GM18526 (cell line): ENCODE measurements around the gene TEX51.

ENCODE experiments used
- POLR2A ChIP-seq: IDR thresholded peaks from 3 replicates; pipeline ENCODE4 v1.6.1; 2011; ENCODE audit not compliant: insufficient read length; ENCODE audit errors: extremely low read depth

Gene TEX51

DNA sequence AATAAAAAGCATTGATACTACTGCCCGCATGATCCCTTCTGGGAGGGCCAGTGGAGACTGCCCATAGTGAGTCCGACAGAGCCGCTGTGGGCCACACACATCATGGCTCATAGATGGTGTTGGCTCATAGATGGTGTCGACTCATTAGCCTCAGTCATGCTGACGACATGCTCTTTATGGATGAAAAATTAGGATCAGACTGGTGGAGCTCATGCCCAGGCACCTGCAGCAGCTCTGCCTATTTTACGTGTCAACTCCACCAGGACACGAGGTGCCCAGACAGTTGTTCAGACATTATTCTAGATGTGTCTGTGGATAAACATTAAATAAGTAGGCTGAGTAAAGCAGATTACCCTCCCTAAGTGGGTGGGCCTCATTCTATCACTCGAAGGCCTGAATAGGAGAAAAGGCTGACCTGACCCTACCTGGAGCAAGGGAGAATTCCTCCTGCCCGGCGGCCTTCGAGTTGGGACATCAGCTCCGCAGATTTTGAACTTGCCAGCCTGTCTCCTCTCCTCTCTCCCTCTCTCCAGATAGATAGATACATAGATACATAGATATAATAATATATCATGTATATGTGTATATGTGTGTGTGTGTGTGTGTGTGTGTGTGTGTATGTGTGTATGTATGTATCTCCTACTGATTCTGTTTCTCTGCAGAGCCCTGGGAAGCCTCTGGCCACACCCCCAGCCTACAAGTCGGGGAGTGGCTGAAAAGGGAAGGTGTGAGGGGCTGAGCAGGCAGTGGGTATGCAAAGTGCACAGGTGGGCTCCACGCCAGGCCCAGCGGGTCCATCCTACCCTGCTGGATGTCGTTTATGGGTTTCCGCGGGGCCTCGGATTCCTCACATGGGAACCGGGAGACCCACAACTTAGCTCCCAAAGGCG, 13.6 kb upstream of the TEX51 start:
- TF ChIP-seq POLR2A = no peak

DNA sequence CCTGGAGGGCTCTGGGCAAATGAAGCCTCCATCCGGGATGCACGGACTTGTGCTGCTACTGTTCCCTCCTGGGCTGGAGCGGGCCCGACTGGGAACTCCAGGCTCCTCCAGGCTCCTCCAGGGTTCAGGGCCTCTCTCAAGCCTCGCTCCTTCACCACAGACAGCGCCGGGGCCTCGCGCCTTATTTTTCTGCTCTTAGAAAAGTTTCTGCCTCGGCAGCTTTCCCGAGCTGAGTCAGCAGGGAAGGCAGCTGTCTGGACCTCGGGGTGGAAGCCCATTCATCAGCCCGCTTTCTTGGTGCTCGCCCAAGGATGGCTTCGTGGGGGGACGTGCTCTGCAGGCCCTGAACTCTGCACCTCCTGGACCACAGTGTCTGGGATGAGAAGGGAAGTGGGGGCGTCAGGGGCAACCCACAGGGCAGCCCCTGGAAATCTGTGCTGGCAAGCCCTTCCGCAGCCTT, 12.9 kb upstream of the TEX51 start:
- TF ChIP-seq POLR2A = no peak

DNA sequence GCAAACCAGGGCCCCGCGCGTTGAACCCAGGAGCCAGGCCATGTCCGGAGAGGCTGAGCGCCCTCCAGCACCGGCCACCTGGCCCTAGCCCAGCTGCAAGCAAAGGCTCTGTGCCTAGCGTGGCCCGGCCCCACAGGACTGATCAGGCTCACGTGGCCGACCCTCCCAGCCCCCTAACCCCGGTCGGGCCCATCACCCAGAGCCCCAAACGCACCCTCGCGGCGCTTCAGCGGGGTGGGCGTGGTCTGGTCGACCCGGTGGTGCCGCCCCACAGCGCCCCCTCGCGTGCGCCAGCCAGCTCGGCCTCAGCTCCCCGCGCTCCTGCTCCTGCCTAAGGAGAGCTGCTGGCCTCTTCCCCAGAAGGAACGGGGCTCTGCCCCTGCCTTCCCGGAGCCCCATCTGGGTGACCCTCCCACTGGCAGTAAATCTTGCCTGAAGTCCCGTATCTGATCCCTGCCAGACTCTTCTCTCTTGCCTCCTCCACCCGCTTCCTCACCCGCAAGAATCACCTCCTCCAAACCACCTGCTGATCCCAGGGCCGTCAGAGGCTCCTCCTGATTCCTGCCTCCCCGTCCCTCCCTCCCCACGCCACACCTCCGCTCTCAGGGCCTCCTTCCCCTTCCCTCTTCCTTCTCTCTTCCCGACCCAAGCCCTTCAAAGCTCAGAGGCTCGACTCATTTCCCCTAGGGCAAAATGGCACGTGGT, 12.3 kb upstream of the TEX51 start:
- TF ChIP-seq POLR2A = no peak

DNA sequence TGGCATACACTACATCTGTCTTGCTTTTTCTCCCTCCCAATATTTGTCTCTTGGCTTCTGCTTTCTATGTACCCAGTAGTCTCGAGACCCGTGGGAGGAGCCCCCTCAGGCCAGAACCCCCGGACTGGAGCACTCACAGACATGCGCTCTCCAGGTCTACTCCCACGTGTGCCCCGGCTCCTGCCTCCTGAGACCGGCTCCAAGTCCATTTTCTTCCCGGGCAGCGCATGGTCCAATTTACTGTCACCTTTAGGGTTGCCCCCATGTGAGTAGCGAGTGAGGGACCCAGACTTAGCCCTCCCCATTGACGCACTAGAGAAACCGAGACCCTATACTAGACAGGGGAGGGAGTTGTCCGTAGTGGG, 11.8 kb upstream of the TEX51 start:
- no peak for TF ChIP-seq POLR2A

DNA sequence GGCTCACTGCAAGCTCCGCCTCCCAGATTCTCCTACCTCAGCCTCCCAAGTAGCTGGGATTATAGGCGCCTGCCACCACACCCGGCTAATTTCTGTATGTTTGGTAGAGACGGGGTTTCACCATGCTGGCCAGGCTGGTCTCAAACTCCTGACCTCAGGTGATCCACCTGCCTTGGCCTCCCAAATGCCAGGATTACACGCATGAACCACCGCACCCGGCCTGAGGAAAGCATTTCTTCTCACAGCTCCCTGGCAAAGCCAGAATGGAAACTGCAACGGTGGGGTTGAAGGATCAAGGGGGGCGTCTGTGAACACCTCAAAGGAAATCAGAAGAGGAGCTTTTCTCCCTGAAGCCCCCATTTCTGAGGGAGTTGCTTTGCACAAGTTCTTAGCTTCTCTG, 11.2 kb upstream of the TEX51 start:
- TF ChIP-seq POLR2A = no peak

DNA sequence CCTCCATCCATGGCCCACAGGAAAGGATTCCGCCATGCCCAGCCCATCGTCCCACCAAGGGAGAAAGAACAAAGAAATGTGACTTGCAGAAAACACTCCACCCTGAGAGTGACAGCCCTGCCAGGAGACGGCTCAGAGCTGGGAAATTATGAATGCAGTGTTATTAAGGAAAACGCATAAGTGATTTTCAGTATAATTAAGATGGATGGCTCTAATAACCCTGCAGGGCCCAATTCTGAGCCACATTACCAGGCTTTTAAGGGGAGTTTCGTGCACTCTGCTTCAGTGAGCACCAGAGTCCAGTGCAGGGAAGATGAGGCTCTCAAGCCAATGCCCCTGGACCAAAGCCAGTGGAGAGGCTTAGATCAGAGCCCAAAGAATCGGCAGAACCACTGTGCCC, 10.6 kb upstream of the TEX51 start:
- no peak for TF ChIP-seq POLR2A

DNA sequence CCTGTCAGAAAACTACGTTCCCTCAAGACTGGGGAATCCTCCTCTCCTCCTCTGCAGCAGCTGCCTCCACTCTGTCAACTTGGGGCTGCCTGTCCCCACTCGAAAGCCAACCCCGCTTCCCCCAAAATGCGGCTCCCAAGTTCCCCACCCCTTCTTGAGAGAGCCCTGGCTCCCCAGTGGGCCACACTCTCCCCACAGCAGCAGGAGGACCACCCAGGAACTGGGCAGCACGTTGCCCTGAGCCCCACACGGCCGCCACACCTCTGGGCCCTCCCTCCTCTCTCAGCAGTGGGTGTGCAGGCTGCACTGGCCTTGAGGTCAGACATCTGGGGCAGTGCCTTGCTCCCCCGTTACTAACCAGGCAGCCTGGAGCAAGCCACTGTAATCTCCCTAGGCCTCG, 9.6 kb upstream of the TEX51 start:
- TF ChIP-seq POLR2A = no peak

DNA sequence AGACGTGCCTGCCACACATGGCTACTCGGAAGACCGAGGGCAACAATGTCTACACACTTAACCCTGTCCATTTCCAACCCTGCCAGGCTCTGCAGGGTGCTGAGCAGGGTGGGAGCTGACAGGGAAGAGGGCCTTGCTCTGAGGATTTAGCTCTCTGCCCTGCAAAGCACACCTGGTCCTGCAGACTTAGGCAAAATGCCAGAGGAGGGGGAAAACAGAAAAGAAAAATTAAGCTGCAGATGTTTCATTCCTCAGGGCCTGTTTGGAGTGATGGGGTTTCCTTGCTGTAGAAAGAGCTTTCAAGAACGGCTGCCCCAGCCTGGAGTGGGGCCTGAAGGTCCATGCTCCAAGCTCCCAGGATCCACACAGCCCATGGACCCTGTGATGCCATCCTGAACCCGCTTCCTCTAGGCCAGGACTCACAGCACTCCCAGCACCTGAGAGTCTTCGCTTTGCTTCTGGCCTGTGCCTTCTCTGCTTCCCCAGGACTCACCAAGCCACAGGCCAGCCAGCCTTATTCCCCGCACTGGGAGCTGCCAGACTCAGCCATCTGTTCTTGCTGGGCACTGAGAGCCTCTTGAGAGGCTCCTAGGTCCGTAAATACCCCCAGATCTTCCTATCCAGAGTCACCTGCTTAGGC, 9.1 kb upstream of the TEX51 start:
- TF ChIP-seq POLR2A = no peak

DNA sequence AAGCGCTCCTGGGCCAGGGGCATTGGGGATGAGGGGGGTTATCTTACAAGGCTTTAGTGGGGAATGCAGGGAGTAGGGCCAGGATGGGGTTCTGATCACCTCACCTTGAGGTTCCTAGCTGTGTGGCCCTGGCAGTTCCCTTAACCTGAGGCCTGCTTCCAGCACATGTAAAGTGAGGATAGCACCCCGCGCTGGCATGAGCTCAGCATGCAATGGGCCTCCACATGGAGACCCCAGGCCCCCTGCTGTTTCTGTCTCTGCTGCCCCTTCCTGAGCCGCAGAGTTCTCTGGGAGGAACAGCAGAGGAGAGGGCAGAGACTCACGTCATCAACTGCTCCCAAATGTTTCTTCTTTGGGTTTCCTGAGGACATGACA, 8.6 kb upstream of the TEX51 start:
- no peak for TF ChIP-seq POLR2A

DNA sequence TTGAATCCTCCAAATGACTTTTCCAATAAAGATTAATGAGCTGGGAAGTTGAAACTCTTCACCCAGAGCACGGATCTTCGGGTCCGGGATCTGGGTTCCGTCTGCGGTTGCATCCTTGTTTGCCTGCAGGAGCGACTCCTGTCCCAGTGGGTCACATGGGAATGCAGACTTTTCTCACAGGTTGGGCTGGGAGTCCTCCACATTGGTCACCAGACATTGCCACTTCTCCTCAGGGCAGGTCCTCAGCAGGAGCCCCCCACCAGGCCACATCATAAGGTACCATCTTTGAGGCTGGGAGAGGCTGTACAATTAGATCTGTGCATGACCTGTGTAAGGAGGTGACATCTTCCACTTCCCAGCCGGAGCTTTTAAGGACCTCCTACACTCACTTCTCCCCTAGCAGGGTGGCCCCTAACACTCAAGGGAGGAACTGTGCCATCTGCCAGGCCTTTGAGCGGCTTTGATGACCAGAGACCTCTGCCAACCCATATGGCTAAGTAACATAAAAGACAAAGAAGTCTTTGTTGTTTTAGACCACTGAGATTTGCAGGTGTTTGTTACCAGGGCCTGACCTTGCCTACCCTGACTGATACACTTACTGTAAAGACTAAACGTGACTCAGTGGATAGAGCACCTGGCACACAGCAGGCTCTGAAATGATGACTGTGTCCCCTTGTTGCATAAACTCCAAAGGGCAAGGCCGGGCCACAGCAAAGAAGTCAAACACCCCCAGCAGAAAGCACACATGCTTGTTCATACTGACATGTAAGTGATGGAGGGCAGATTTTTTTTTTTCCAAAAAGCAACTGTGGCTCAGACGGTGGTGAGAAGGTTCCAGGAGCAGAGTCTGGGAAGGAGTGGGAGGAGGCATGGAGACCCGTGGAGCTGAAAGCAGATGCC, 7.9 kb upstream of the TEX51 start:
- TF ChIP-seq POLR2A = no peak

DNA sequence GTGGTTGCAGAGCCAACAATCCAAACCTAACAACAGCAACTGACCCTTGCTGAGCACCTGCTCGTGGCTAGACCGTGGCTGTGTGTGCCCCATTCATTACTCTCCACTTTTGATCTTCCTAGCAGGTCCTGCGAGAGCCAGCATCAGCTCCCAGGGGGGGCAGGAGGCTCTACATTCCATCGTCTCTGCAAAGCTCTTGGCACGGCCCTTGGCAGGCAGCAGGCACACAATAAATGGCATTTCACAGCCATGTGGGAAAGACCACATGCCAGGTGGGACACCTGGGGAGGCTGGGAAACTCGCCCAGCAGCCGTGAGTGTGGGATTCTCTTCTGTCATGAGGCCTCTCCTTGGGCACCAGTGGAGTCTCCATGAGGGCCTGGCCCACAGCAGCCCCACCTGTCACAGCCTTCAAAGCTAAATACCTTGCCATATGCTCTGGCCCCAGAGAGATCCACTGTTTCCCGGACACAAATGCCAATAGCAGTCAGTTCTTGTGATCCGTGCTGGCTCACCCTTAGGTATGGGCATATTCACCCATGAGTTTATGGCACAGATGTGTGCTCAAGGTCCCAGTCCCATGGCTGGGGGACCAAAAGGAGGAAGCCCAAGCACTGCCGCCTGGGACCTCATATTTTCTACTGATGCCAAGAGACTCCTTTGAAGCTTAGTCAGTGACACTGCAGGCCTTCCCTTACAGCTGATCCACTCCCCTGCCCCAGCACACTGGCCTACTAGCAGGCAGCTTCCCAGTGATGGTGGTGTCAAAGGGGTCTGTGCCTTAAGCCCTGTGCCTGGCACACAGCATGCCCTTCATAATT, 6.8 kb upstream of the TEX51 start:
- TF ChIP-seq POLR2A = no peak

DNA sequence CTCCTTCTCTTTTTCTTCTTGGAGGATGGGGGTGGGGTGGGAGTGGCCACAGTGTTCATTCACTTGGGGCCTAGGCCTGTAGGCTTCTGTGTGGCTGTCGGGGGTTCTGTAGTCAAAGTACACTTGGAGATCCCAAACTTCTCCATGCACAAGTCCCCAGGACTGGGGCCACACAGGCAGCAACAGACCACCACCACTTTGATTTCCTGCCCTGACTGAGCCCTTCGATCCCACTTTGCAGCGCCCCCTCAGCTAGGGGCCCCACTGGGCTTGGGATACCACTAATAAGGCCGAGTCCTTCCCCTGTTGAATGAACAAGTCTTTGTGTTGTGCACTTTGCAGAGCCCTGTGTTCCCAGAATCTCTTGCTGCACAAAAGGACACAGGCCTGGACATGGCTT, 5.5 kb upstream of the TEX51 start:
- no peak for TF ChIP-seq POLR2A

DNA sequence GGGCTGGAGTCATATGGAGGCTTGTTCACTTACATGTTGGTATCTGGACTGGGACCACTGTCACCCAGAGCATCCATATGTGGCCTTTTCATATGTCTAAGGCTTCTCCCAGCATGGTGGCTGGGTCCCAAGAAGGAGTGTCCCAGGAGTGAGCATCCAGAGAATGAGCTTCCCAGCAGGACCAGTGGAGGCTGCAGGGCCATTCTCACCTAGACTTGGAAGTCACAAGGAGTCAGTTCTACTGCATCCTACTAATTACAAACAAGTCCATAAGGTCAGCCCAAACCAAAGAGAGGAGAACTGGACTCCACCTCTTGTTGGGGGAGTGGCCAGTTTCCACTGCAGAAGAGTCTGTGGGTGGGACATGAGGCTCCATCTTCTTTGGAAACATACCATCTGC, 5.1 kb upstream of the TEX51 start:
- no peak for TF ChIP-seq POLR2A

DNA sequence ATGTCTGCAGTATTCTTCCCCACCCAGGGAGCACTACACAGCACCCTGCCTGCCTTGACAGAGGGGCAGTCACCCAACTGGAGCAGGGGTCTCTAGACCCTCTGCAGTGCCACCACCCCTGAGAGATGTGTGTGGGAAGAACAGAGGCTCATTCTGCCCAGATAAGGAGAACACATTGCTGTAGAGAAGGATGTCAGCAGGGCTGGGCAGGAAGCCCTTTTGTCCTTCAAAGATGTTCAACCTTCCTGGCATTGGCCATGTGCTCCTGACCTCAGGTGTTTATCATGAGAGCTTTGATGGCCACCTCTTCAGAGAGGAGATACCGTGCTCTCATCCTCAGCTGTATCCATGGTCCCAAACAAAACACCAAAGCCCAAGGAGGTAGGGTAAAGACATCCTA, 4.6 kb upstream of the TEX51 start:
- no peak for TF ChIP-seq POLR2A
